Activated CD4-positive, alpha-beta T cell treated with anti-CD3 and anti-CD28 coated beads, Interleukin-2, amount 10 ng/mL, durations not matched to agents 24 days and 14 days (primary cell): ENCODE data around the gene NECTIN1. TPM values are rescaled to one million over a fixed set of nuclear protein-coding genes. Genes with fewer than 3 reads are reported as not detected.

Experiments
- DNase-seq: peaks from one replicate; pipeline ENCODE4 v3.0.0; 2022
- H3K27ac Mint-ChIP-seq: one replicate; pipeline ENCODE4 v1.8.0; 2022; ENCODE audit warnings: mild to moderate bottlenecking, mixed read lengths
- H3K27me3 Mint-ChIP-seq: one replicate; pipeline ENCODE4 v1.8.0; 2022; ENCODE audit warnings: mixed read lengths
- H3K36me3 Mint-ChIP-seq: one replicate; pipeline ENCODE4 v1.8.0; 2022; ENCODE audit warnings: low read depth, mild to moderate bottlenecking, mixed read lengths
- H3K4me1 Mint-ChIP-seq: one replicate; pipeline ENCODE4 v1.8.0; 2021; ENCODE audit warnings: mixed read lengths
- H3K4me3 Mint-ChIP-seq: one replicate; pipeline ENCODE4 v1.8.0; 2022; ENCODE audit warnings: mild to moderate bottlenecking, moderate library complexity, mixed read lengths
- H3K9me3 Mint-ChIP-seq: one replicate; pipeline ENCODE4 v1.8.0; 2021; ENCODE audit warnings: mixed read lengths
- intact Hi-C: fragments of 100-400 bp; cut with micrococcal nuclease; formaldehyde crosslinking; loops from one replicate; pipeline ENCODE4 v1.15.1; 2023
- total RNA-seq: library from RNA; stranded (reverse); gene quantifications from 2 replicates; pipeline ENCODE4 v1.2.3, GENCODE V29; 2022

The NECTIN1 gene
- total RNA-seq, 1 donor from 2014 or later = 3.1 TPM

- Mint-ChIP-seq H3K36me3 (no peaks in the 10 kb centered on the region), H3K27me3 (peaks cover 64% of the 10 kb centered on the region), H3K9me3 (no peaks in the 10 kb centered on the region), H3K27ac (no peak overlapping the region), H3K4me1 (peaks cover 15% of the 10 kb centered on the region), H3K4me3 (no peak overlapping the region)
- intact Hi-C loops = no loop called here
- DNase-seq = no peak
Observed at GRCh38 chr11:119730789-119731386, 1.9 kb upstream of the NECTIN1 start.

GRCh38 chr11:119729951-119730613 lies 1.1 kb upstream of the NECTIN1 start:
- no peak overlapping the region for H3K27ac Mint-ChIP-seq
- peaks cover 15% of the 10 kb centered on the region for H3K4me1 Mint-ChIP-seq
- peak overlapping the region; percentile 81 for H3K4me3 Mint-ChIP-seq
- H3K27me3 Mint-ChIP-seq = peaks cover 69% of the 10 kb centered on the region
- intact Hi-C loops = loop anchor here (1.0 to 5.0 kb wide), 4 partner anchors 64 to 439 kb away; no protein-coding TSS in a partner anchor
- H3K36me3 Mint-ChIP-seq = no peaks in the 10 kb centered on the region
- DNase-seq = peak; percentile 62
- no peaks in the 10 kb centered on the region for H3K9me3 Mint-ChIP-seq

DNA sequence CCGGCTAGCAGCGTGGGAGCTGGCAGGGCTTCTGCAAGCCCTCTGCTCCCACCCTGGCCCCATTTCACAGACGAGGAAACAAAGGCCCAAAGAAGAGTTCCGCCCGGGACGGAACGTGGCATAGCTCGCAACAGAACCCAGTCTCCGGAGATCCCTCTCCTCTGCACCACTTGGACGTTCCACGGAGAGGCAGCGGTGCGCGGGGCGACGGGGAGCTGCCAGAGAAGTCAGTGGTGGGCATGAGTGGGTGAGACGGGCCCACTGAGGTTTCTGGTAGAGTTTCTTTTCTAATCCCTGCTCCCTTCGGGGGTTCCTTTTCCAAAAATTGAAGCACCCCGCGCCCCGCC lies 554 bp upstream of the NECTIN1 start:
- peaks cover 15% of the 10 kb centered on the region for H3K4me1 Mint-ChIP-seq
- no peak for DNase-seq
- no peaks in the 10 kb centered on the region for H3K36me3 Mint-ChIP-seq
- intact Hi-C loops = loop anchor here (1.0 to 5.0 kb wide), 4 partner anchors 63 to 440 kb away; no protein-coding TSS in a partner anchor
- peaks cover 72% of the 10 kb centered on the region for H3K27me3 Mint-ChIP-seq
- no peak overlapping the region for H3K27ac Mint-ChIP-seq
- H3K9me3 Mint-ChIP-seq = no peaks in the 10 kb centered on the region
- peak overlapping the region; percentile 81 for H3K4me3 Mint-ChIP-seq

DNA sequence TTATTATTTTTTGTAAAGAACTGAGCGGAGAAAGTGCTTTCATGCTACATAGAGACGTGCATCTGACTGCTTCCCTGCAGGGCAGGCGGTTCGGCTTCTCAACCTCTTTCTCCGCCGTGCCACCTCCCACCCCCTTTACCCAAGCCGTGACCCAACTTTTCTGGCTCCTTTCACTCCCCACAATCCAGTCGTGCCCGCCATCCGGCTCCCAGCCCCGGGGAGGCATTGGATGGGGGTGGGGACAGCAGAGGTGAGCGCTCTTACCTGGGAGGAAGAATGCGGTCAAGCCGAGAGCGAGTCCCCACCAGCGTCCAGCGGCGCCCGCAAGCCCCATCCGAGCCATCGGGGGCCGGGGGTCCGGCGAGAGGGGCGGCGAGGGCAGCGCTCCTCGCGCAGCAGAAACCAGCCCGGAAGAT lies 781 bp downstream of the NECTIN1 start:
- intact Hi-C loops = loop anchor here (5.0 kb wide), 1 partner anchor 246 kb away; no protein-coding TSS in a partner anchor
- Mint-ChIP-seq H3K27ac (peak overlapping the region; percentile 58), H3K4me3 (peak overlapping the region; percentile 85), H3K4me1 (peaks cover 15% of the 10 kb centered on the region), H3K9me3 (no peaks in the 10 kb centered on the region), H3K27me3 (peaks cover 73% of the 10 kb centered on the region), H3K36me3 (no peaks in the 10 kb centered on the region)
- peak; percentile 64 for DNase-seq

DNA sequence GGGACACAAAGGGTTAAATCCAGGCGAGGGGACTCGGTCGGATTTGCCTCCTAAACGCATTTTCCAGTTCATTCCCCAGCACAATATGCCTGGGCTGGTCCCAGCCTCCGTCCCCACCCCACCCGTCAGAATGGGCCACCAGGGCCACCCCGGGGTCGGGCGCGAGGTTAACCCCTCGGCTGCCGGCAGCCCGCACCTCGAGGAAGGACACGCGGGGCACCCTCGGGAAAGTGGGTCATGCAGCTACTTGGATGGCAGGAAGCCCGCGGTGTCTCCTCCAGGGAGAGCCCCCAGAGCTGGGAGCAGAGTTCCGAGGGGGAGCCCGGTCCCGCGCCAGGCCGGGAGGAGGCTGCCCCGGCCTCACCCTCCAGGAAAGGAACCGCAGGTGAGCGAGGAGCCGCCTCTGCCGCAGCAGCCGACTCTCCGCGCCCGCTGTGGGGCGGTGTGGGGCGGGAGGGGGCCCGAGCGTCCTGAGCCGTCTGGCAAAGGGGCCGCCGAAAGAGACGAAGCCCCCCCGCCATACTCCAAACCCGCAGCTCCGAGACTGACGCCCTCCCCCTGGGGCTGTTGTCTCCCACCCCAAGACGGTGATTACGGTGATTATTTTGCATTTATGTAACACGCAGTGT lies 1.4 kb downstream of the NECTIN1 start:
- no peaks in the 10 kb centered on the region for H3K36me3 Mint-ChIP-seq
- intact Hi-C loops = loop anchor here (5.0 kb wide), 1 partner anchor 245 kb away; no protein-coding TSS in a partner anchor
- DNase-seq = peak; percentile 69
- H3K9me3 Mint-ChIP-seq = no peaks in the 10 kb centered on the region
- peaks cover 15% of the 10 kb centered on the region for H3K4me1 Mint-ChIP-seq
- H3K27ac Mint-ChIP-seq = no peak overlapping the region
- peak overlapping the region; percentile 85 for H3K4me3 Mint-ChIP-seq
- peaks cover 70% of the 10 kb centered on the region for H3K27me3 Mint-ChIP-seq

DNA sequence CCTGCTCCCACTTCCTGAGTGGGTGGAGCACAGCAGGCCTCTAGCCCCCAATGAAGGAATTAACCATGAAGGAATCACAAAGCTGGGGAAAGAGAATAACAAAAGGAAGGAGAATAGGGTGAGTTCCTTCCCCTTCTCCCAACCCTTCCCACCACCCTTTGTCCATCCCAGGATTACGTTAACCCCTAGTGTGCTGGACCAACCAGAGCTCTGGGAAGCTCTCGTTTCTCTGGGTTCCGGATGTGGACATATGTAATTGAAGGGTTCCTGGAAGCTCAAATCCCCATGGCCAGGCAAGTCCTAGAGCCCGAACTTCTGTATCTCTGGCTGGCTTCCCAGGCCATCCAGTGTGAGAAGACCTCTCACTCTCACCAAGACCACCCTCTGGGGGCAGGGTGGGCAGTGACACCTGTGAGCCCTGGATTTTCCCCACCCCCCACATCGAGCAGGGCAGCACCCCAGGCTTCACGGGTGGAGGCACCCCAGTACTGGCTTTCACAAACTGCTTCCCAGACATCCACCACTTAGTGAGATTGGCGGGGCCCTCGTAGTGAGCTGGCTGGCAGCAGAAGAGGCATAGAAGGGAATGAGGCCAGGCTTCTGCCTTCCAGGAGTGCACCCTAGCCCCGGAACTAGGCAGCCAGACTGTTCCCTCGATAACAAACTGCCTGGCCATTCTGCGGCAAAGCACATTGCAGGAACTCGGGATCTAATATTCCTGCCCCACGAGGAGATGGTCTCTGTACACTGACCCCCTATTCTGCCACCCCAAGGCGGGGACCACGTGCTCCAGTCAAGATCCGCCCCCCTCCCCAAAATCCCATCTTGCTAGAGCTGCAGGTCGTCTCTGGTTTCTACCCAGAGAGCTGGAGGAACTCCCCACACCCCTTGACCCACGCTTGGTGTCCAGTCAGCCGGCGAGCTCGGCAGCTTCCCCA lies 2.1 kb downstream of the NECTIN1 start:
- H3K27ac Mint-ChIP-seq = no peak overlapping the region
- no peaks in the 10 kb centered on the region for H3K36me3 Mint-ChIP-seq
- no peak overlapping the region for H3K4me3 Mint-ChIP-seq
- no peak for DNase-seq
- H3K27me3 Mint-ChIP-seq = peaks cover 66% of the 10 kb centered on the region
- H3K4me1 Mint-ChIP-seq = peaks cover 15% of the 10 kb centered on the region
- H3K9me3 Mint-ChIP-seq = no peaks in the 10 kb centered on the region
- intact Hi-C loops = loop anchor here (5.0 kb wide), 1 partner anchor 245 kb away; no protein-coding TSS in a partner anchor

DNA sequence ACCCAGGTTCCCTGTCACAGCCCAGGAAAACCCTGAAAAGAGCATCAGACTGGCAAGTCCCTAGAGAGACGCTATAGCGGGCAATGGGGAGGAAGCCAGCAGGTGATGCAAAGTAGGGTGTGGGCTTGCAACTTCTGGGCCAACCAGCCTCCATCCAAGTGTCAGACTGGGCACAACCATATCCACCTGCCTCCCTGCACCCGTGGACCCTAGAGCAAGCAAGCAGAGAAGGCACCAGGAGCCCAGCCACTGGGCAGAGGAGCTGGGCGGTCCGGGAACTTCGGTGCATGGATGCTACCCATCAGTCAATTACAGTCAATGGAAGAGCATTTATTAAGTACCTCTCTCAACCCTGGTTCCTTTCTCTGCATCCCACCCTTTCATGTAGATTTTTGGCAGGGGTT lies 2.8 kb downstream of the NECTIN1 start:
- DNase-seq = no peak
- no peak overlapping the region for H3K27ac Mint-ChIP-seq
- peaks cover 60% of the 10 kb centered on the region for H3K27me3 Mint-ChIP-seq
- H3K4me1 Mint-ChIP-seq = peaks cover 15% of the 10 kb centered on the region
- no peak overlapping the region for H3K4me3 Mint-ChIP-seq
- H3K9me3 Mint-ChIP-seq = no peaks in the 10 kb centered on the region
- intact Hi-C loops = loop anchor here (5.0 kb wide), 1 partner anchor 244 kb away; no protein-coding TSS in a partner anchor
- H3K36me3 Mint-ChIP-seq = no peaks in the 10 kb centered on the region

DNA sequence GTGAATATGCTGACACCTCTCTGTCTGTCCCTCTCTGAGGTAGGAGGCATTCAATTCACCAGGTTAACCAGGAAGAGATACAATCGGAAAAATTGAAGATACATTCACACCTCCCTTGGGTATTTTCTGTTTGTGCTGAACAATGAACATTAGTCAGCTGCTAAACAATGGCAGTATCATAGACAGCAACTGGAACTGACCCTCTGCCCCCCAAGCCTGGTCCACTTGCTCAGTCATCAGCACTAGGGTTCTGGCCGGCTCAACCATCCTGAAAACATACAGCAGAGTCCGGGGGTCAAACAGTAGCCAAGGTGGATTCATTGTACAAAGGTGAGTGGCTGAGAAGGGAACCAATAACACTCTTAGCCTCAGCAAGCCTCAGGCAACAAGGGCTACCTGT lies 4.0 kb downstream of the NECTIN1 start:
- no peak for DNase-seq
- H3K9me3 Mint-ChIP-seq = no peaks in the 10 kb centered on the region
- H3K27me3 Mint-ChIP-seq = peaks cover 50% of the 10 kb centered on the region
- H3K36me3 Mint-ChIP-seq = no peaks in the 10 kb centered on the region
- intact Hi-C loops = loop anchor here (5.0 kb wide), 1 partner anchor 243 kb away; no protein-coding TSS in a partner anchor
- no peak overlapping the region for H3K4me3 Mint-ChIP-seq
- H3K4me1 Mint-ChIP-seq = peaks cover 10% of the 10 kb centered on the region
- no peak overlapping the region for H3K27ac Mint-ChIP-seq

DNA sequence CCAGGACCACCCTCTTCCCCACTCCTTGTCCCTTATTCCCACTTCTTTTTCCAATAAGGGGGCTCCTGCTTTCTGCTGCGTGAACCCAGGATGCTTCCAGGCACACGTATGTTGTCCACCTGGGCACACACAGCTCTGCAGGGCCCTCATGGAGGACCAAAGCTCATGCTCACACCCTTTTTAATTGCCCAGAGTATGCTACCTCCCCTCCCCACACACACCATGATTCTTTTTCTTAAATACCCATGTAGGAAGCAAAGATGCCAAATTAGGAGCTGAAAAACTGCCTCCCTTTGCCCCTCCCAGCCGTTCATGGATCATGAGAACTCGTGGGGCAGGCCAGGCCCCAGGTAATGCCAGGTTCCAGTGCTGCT lies 5.1 kb downstream of the NECTIN1 start:
- peaks cover 5% of the 10 kb centered on the region for H3K4me1 Mint-ChIP-seq

GRCh38 chr11:119723243-119723951 lies 5.6 kb downstream of the NECTIN1 start:
- DNase-seq = no peak
- peaks cover 44% of the 10 kb centered on the region for H3K27me3 Mint-ChIP-seq
- no peak overlapping the region for H3K27ac Mint-ChIP-seq
- intact Hi-C loops = no loop called here
- no peaks in the 10 kb centered on the region for H3K9me3 Mint-ChIP-seq
- H3K36me3 Mint-ChIP-seq = no peaks in the 10 kb centered on the region
- peaks cover 5% of the 10 kb centered on the region for H3K4me1 Mint-ChIP-seq
- H3K4me3 Mint-ChIP-seq = no peak overlapping the region

More for the DNA sequence above, 5.1 kb downstream of the NECTIN1 start:
- H3K4me3 Mint-ChIP-seq = no peak overlapping the region
- H3K36me3 Mint-ChIP-seq = no peaks in the 10 kb centered on the region
- no peak overlapping the region for H3K27ac Mint-ChIP-seq
- no peak for DNase-seq
- intact Hi-C loops = no loop called here
- H3K9me3 Mint-ChIP-seq = no peaks in the 10 kb centered on the region
- peaks cover 44% of the 10 kb centered on the region for H3K27me3 Mint-ChIP-seq

DNA sequence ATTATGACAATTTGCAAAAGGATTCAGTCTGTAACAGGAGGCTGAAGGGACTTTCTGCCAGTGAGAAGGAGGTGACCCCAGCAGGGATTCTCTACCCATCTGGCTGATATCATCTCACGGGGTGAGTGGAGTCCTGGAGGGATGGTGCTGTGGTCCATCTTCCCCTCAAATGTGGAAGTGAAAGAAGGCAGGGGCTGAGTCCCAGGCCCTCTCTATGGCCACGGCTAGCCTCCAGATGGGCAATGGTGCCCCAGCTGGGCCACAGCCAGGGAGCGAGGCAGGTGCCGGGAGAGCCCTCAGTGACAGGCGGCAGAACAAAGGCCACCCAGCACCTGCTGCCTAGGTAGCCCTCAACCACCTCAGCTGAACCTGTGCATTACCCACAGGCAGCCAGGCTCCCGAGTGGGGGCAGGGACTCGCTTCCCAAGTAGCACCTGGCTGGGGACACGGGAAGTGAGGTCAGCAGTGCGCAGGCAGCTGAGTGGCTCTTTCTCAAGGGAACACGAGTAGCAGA lies 6.7 kb downstream of the NECTIN1 start:
- no peak for DNase-seq
- Mint-ChIP-seq H3K9me3 (no peaks in the 10 kb centered on the region), H3K27me3 (peaks cover 38% of the 10 kb centered on the region), H3K27ac (no peak overlapping the region), H3K4me1 (no peaks in the 10 kb centered on the region), H3K4me3 (no peak overlapping the region), H3K36me3 (no peaks in the 10 kb centered on the region)
- intact Hi-C loops = no loop called here

DNA sequence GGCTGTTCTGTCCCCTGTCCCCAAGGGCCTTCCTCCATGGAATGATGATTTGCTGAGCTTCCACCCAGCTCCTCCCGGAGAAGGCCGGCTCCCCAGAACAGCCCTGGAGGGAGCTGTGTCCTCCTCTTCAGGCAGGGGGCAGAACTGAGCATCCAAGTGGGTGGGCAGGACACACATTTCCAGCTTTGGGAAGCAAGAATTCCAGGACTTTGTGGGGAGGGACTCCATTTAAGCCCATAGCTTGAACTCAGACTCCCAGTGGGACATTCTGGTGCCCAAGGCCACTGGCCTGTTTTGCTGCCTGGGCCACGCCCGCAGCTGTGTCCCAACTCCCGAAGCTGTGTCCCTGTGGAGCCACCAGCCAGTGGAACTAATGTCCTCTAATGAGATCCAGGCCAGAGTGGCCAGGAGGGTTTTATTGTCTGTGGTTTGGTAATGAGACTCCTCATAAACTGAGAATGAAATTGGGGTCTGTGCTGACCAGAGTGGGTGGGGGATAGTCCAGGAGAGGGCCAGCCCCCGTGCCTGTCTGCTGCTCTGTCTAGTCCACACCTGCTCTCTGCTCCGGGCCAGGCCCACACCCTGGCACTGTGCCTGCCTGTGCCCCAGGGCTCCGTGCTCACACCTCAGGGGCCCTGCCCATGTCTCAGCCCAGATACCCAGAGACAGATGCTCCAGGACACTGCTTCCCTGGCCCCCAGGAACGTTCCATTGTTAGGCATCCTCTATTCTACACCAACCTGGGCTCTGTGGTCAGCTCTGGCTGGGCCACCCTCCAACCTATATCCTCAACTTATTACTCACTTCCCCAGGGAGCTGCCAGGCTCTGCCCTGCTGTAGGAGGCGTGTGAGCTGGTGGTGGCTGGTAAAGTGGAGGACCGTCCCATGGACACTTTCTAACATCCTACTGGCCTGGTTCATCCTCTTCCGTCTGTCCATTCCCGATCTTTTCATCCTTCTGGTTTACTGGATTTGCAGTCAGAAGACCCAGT lies 7.6 kb downstream of the NECTIN1 start:
- Mint-ChIP-seq H3K27ac (no peak overlapping the region), H3K4me1 (no peaks in the 10 kb centered on the region), H3K27me3 (peaks cover 30% of the 10 kb centered on the region), H3K9me3 (no peaks in the 10 kb centered on the region), H3K36me3 (no peaks in the 10 kb centered on the region), H3K4me3 (no peak overlapping the region)
- DNase-seq = no peak
- intact Hi-C loops = no loop called here
